Activated B cell treated with CpG ODN at 0.5 μM for 24 hours (primary cell): Measurements from ENCODE around the gene ZNF618. TPM values are rescaled to one million over a fixed set of nuclear protein-coding genes. Genes with fewer than 3 reads are reported as not detected.
A peak's percentile ranks its signal among the peaks of the same experiment; 100 is the strongest.

Experiments used
- ATAC-seq: fragments of 200-7000 bp; cut with Tn5 transposase; one replicate; pipeline ENCODE4 v1.10.0; 2021; ENCODE audit warnings: low read depth, mild to moderate bottlenecking, moderate library complexity
- CTCF ChIA-PET: fragments of 350-600 bp; sonication (Branson Sonifier 250); formaldehyde crosslinking; loops from one replicate; lab custom pipeline; 2021; ENCODE audit warnings: antibody characterized with exemption; lab: Charles Lee
- POLR2A ChIA-PET: fragments of 350-600 bp; sonication (Branson Sonifier 250); formaldehyde crosslinking; loops from one replicate; lab custom pipeline; 2021; ENCODE audit warnings: antibody characterized with exemption; lab: Charles Lee
- DNase-seq: peaks from one replicate; pipeline ENCODE4 v3.0.0; 2022
- H3K27ac Mint-ChIP-seq: one replicate; pipeline ENCODE4 v1.8.0; 2020; ENCODE audit warnings: mixed read lengths
- H3K27me3 Mint-ChIP-seq: one replicate; pipeline ENCODE4 v1.8.0; 2021; ENCODE audit warnings: mixed read lengths
- H3K36me3 Mint-ChIP-seq: one replicate; pipeline ENCODE4 v1.8.0; 2021; ENCODE audit warnings: low read depth, mixed read lengths
- H3K4me1 Mint-ChIP-seq: one replicate; pipeline ENCODE4 v1.8.0; 2021; ENCODE audit warnings: mixed read lengths
- H3K4me3 Mint-ChIP-seq: one replicate; pipeline ENCODE4 v1.8.0; 2020; ENCODE audit warnings: mild to moderate bottlenecking, mixed read lengths
- H3K9me3 Mint-ChIP-seq: one replicate; pipeline ENCODE4 v1.8.0; 2020; ENCODE audit warnings: mixed read lengths
- intact Hi-C: fragments of 100-400 bp; cut with micrococcal nuclease; formaldehyde crosslinking; loops from one replicate; pipeline ENCODE4 v1.15.1; 2024
- total RNA-seq: library from RNA; stranded (reverse); gene quantifications from 2 replicates; pipeline ENCODE4 v1.2.3, GENCODE V29; 2022
- TF ChIP-seq, protein P1 (sequence below): fragments of 200-600 bp; IDR thresholded peaks from one replicate; pipeline ENCODE4 v1.8.0; 2022; ENCODE audit warnings: antibody characterized with exemption, mild to moderate bottlenecking

Gene ZNF618
- 0.22 and 0.67 TPM in 2 replicates for total RNA-seq

DNA sequence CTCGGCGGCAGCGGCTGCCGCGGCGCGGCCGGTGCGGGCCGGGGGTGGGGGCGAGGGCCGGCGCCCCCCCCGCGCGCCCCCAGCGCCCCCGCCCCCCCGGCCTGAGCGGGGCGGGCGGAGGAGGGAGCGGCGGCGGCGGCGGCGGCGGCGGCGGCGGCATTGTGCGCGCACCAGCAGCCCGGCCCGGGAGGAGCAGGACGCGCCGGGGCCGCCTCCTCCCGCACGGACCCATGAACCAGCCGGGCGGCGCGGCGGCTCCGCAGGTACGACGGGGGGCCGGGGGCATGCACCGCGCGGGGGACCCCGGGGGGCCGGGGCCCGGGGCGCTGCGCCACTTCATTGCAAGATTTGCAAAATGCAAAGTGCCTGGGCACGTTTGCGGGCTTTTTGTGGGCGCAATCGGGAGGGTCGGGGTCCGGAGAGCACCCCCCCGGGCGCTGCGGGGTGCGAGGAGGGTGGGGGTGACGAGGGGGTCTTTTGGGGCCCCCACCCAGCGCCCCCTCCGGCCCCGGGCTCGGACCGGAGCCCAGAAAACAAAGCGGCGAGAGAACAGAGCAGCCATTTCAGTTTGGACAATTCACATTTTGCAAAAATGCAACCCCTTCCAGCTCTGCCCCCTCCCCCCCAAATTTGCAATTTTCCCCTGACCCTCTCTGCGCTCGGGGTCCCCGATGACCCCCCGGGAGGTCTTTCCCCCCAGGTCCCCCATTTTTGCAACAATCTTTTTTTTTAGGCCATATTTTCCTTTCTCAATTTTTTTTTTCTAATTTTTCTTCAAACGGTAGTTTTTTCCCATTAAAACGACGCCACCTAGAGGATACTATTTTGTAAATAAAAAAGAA is at the start of gene ZNF618:
ZNF618 (plus strand) TSS at position 159 of the 842 bp plus-strand sequence; CDS start at position 231, 72 bp downstream.
- Mint-ChIP-seq H3K4me3 (peak within 1 kb of the TSS; percentile 90), H3K4me1 (peaks cover 6% of the 10 kb centered on the region), H3K27ac (peak within 1 kb of the TSS; percentile 67), H3K36me3 (peaks cover 2% of the 10 kb centered on the region), H3K9me3 (no peaks in the 10 kb centered on the region), H3K27me3 (peaks cover 2% of the 10 kb centered on the region)
- CTCF ChIA-PET = interaction anchor here (0.7 to 1.0 kb wide), 3 partner anchors 19 to 601 kb away, joined by 3 to 4 read pairs (median 3); no protein-coding TSS in a partner anchor
- intact Hi-C loops = loop anchor here (1.0 to 5.0 kb wide), 2 partner anchors 69 to 194 kb away; no protein-coding TSS in a partner anchor
- ATAC-seq (peak; percentile 60), DNase-seq (peak; percentile 37)
- POLR2A ChIA-PET = interaction anchor here (0.7 kb wide), 2 partner anchors 156 to 908 kb away, joined by 3 to 4 read pairs; no protein-coding TSS in a partner anchor
- TF ChIP-seq, protein P1, sequence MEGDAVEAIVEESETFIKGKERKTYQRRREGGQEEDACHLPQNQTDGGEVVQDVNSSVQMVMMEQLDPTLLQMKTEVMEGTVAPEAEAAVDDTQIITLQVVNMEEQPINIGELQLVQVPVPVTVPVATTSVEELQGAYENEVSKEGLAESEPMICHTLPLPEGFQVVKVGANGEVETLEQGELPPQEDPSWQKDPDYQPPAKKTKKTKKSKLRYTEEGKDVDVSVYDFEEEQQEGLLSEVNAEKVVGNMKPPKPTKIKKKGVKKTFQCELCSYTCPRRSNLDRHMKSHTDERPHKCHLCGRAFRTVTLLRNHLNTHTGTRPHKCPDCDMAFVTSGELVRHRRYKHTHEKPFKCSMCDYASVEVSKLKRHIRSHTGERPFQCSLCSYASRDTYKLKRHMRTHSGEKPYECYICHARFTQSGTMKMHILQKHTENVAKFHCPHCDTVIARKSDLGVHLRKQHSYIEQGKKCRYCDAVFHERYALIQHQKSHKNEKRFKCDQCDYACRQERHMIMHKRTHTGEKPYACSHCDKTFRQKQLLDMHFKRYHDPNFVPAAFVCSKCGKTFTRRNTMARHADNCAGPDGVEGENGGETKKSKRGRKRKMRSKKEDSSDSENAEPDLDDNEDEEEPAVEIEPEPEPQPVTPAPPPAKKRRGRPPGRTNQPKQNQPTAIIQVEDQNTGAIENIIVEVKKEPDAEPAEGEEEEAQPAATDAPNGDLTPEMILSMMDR = no peak

GRCh38 chr9:113828221-113828620 is 47.9 kb upstream of the ZNF618 start:
- H3K4me3 Mint-ChIP-seq = no peak overlapping the region
- peaks cover 5% of the 10 kb centered on the region for H3K27me3 Mint-ChIP-seq
- H3K4me1 Mint-ChIP-seq = no peaks in the 10 kb centered on the region
- H3K9me3 Mint-ChIP-seq = peaks cover 24% of the 10 kb centered on the region
- H3K36me3 Mint-ChIP-seq = no peaks in the 10 kb centered on the region
- ChIA-PET POLR2A (no interaction called here), CTCF (no interaction called here)
- ATAC-seq (no peak), DNase-seq (no peak)
- TF ChIP-seq, protein P1 = no peak
- intact Hi-C loops = no loop called here
- H3K27ac Mint-ChIP-seq = no peak overlapping the region

- POLR2A ChIA-PET = no interaction called here
- Mint-ChIP-seq H3K27ac (no peak overlapping the region), H3K36me3 (no peaks in the 10 kb centered on the region), H3K27me3 (peaks cover 3% of the 10 kb centered on the region), H3K9me3 (peaks cover 14% of the 10 kb centered on the region), H3K4me3 (no peak overlapping the region), H3K4me1 (no peaks in the 10 kb centered on the region)
- intact Hi-C loops = no loop called here
- no peak for DNase-seq
- TF ChIP-seq, protein P1 = no peak
- CTCF ChIA-PET = no interaction called here
- ATAC-seq = no peak
Measured at GRCh38 chr9:113837334-113837733, 38.8 kb upstream of the ZNF618 start.

DNA sequence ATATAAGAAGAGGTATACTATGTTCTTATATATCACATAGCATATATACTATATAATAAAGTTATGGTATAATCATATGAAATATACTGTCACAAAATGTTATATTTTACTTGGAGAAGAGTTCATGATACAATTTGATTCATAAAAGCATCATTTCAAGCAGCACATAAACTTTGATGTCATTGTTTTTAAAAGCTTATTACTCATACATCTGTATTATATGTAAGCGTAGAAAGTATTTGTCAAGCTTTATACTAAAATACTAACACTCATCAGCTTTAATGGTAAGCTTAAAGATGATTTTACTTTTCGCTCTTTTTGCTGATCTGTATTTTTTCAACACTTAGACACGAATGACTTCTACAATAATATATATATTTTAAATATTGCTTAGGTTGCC is 34.0 kb upstream of the ZNF618 start:
- ATAC-seq (no peak), DNase-seq (no peak)
- Mint-ChIP-seq H3K27ac (no peak overlapping the region), H3K4me3 (no peak overlapping the region), H3K9me3 (peaks cover 10% of the 10 kb centered on the region), H3K4me1 (no peaks in the 10 kb centered on the region), H3K27me3 (peaks cover 5% of the 10 kb centered on the region), H3K36me3 (no peaks in the 10 kb centered on the region)
- intact Hi-C loops = no loop called here
- TF ChIP-seq, protein P1 = no peak
- POLR2A ChIA-PET = no interaction called here
- CTCF ChIA-PET = no interaction called here

DNA sequence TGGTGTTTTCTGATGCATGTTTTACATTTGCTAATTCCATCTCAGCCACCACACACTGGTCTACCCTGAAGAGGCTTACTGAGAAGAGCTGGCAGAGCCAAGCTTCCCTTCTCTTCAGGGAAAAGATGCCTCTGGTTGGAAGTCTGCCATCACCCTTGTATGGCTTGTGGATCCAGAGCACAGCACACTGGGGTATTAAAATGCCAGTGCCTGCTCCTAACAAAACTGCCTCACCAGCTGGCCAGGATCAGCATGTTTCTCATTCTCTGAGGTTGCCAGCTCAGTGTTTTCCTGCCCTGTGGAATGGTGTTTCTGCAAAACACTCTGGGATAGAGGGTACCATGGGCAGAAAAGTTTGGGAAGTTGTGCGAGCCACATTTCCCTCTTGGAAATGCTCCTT is 31.6 kb upstream of the ZNF618 start:
- peaks cover 12% of the 10 kb centered on the region for H3K9me3 Mint-ChIP-seq
- POLR2A ChIA-PET = no interaction called here

More for the DNA sequence above, 31.6 kb upstream of the ZNF618 start:
- no peak for DNase-seq
- TF ChIP-seq, protein P1 = no peak
- intact Hi-C loops = no loop called here
- Mint-ChIP-seq H3K4me1 (no peaks in the 10 kb centered on the region), H3K4me3 (no peak overlapping the region), H3K27ac (no peak overlapping the region), H3K27me3 (peaks cover 5% of the 10 kb centered on the region), H3K36me3 (no peaks in the 10 kb centered on the region)
- CTCF ChIA-PET = no interaction called here
- ATAC-seq = no peak
